Measurements from ENCODE around the gene KCNJ4. TPM values are rescaled to one million over a fixed set of nuclear protein-coding genes. Genes with fewer than 3 reads are reported as not detected.

KCNJ4 gene
- total RNA-seq, 1 experiment from 2014 or later = not detected

DNA sequence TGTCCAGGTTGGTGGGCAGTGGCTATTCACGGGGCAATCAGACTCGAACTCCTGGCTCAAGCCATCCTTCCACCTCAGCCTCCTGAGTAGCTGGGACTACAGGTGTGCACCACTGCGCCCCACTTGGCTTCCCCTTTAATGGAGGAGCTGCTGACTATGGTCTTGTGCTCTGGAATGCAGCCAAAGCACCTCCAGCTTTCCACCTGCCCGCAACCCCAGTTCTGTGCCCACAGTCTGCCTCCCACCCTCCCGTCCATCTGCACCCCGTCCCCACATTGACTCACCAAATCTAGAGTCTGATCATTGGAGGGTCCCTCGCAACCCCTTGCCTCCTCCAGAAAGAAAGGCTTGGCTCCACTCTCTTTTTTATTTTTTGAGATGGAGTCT is 41.0 kb downstream of the KCNJ4 start:
- intact Hi-C loops (cut with micrococcal nuclease) = no loop called here
- H3K27me3 ChIP-seq (ENCODE audit: low read length) = no peaks in the 10 kb centered on the region
- H3K9me3 ChIP-seq (ENCODE audit: low read length) = no peaks in the 10 kb centered on the region
- no peak overlapping the region for H3K4me3 ChIP-seq (ENCODE audit: low read length)
- no peak overlapping the region for H3K4me2 ChIP-seq (ENCODE audit: low read length)
- no peaks in the 10 kb centered on the region for H4K20me1 ChIP-seq (ENCODE audit: low read length)
- ChIA-PET CTCF (no interaction called here), POLR2A (ENCODE audit: unreplicated experiment) (no interaction called here)
- TF ChIP-seq EZH2phosphoT487 (IDR thresholded peaks at IDR 0.05; ENCODE audit: borderline replicate concordance, low read length) = no peak
- no peak overlapping the region for H2AFZ ChIP-seq (ENCODE audit: low read length)
- H3K36me3 ChIP-seq (ENCODE audit: low read depth, low read length) = no peaks in the 10 kb centered on the region
- H3K9me2 ChIP-seq (replicated peaks; ENCODE audit: low read length) = no peaks in the 10 kb centered on the region
- no peaks in the 10 kb centered on the region for H3K79me2 ChIP-seq (ENCODE audit: low read length)
- BruUV-seq (replicated peaks) = no TSS peak
- no peaks in the 10 kb centered on the region for H3F3A ChIP-seq (ENCODE audit: low read length, unreplicated experiment)
- no peak overlapping the region for H3K9ac ChIP-seq (ENCODE audit: low read length)
- DNase-seq = no peak
- no peak for ATAC-seq
- H3K27ac ChIP-seq (ENCODE audit: low read length) = no peak overlapping the region
- H3K4me1 ChIP-seq (ENCODE audit: insufficient read depth, low read length) = no peaks in the 10 kb centered on the region

DNA sequence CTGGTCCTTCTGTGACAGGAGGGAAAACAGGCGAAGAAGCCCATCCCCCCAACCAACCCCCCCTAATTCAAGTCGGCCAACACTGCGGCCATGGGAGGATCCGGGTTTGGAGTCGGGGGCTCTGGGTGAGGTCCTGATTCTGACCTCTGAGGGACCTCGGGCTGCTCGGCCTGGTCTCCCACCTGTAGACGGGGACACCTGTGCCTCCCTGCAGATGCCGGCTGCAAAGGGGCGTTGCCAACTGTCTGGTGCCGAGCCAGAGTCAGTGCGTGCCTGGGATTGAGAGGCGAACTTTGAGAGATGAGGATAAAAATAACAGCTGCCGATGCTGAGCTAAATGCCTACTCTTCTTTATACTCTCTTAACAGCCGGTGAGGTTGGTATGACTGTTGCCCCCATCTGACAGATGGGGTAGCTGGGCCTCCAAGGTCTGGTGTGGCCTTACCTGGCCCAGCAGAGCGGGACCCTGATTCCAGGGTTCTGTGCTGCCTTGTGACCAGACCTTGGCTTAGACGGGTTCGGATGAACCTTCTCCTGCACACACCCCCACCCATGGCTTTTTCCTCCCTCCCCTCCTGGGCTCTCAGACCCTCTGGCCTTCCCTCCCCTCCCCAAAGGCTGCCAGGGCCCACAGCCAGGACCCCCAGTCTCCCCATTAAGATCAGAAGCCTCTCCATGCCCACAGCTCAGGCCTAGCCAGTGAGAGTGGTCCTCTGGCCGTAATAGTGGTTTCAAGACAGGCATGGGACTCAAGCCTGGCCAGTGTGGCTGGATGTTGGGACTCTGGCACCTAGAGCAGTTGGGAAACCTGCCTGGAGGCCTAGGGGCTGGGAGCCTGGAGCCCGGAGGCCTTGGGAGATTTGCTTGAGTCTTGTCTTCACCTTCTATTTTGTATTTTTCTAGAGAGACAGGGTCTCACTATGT is 41.7 kb downstream of the KCNJ4 start:
- intact Hi-C loops (cut with micrococcal nuclease) = no loop called here
- ChIA-PET CTCF (no interaction called here), POLR2A (ENCODE audit: unreplicated experiment) (no interaction called here)
- H3K9me3 ChIP-seq (ENCODE audit: low read length) = no peaks in the 10 kb centered on the region
- H3K9ac ChIP-seq (ENCODE audit: low read length) = no peak overlapping the region
- no peaks in the 10 kb centered on the region for H4K20me1 ChIP-seq (ENCODE audit: low read length)
- BruUV-seq (replicated peaks) = no TSS peak
- H3F3A ChIP-seq (ENCODE audit: low read length, unreplicated experiment) = no peaks in the 10 kb centered on the region
- H3K36me3 ChIP-seq (ENCODE audit: low read depth, low read length) = no peaks in the 10 kb centered on the region
- H3K4me1 ChIP-seq (ENCODE audit: insufficient read depth, low read length) = no peaks in the 10 kb centered on the region
- no peak overlapping the region for H3K27ac ChIP-seq (ENCODE audit: low read length)
- no peaks in the 10 kb centered on the region for H3K79me2 ChIP-seq (ENCODE audit: low read length)
- no peak overlapping the region for H3K4me2 ChIP-seq (ENCODE audit: low read length)
- TF ChIP-seq EZH2 (IDR thresholded peaks at IDR 0.05; ENCODE audit: low read length, unreplicated experiment) = no peak
- TF ChIP-seq, protein P1, sequence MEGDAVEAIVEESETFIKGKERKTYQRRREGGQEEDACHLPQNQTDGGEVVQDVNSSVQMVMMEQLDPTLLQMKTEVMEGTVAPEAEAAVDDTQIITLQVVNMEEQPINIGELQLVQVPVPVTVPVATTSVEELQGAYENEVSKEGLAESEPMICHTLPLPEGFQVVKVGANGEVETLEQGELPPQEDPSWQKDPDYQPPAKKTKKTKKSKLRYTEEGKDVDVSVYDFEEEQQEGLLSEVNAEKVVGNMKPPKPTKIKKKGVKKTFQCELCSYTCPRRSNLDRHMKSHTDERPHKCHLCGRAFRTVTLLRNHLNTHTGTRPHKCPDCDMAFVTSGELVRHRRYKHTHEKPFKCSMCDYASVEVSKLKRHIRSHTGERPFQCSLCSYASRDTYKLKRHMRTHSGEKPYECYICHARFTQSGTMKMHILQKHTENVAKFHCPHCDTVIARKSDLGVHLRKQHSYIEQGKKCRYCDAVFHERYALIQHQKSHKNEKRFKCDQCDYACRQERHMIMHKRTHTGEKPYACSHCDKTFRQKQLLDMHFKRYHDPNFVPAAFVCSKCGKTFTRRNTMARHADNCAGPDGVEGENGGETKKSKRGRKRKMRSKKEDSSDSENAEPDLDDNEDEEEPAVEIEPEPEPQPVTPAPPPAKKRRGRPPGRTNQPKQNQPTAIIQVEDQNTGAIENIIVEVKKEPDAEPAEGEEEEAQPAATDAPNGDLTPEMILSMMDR (conservative IDR thresholded peaks at IDR 0.05; ENCODE audit: low read depth, low read length) = peak; percentile 27; the same call in 1 of the 2 replicates
- H3K27me3 ChIP-seq (ENCODE audit: low read length) = no peaks in the 10 kb centered on the region
- ATAC-seq (no peak), DNase-seq (no peak)
- no peaks in the 10 kb centered on the region for H3K9me2 ChIP-seq (replicated peaks; ENCODE audit: low read length)
- H2AFZ ChIP-seq (ENCODE audit: low read length) = peak overlapping the region; percentile 65; the same call in 1 of the 2 replicates
- peak overlapping the region; percentile 15; the same call in 1 of the 2 replicates for H3K4me3 ChIP-seq (ENCODE audit: low read length)

DNA sequence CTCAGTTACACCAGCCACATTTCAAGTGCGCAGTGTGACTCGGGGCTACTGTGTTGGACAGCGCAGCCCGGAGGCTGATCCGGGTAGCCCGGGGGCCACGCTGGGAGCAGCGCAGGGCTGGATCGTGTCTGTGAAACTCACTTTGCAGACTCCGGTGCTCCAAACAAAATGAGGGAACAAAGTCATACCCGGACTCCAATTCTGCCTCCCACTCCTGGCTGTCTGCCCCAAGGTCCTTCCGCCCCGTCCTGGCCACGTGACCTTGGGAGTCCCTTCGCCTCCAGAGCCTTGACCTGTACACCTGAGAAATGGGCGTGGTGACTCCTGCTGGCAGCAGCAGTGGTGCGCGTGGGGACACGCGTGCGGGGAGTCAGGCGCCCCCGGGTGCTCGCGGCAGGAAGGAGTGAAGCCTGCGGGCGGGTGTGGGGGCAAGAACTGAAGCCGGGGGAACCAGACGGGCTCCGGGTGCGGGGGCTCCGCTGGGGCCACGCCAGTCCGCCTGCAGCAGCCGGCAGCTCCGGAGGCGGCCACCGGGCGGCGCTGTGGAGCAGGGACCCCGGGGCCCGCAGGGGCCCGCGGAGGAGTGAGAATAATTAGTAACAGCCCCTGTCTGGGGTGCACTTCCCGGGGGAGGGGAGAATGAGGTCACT is 42.4 kb downstream of the KCNJ4 start:
- TF ChIP-seq EZH2 (IDR thresholded peaks at IDR 0.05; ENCODE audit: low read length, unreplicated experiment) = no peak
- TF ChIP-seq, protein P1 (conservative IDR thresholded peaks at IDR 0.05; ENCODE audit: low read depth, low read length) = peak; percentile 72
- ATAC-seq (peak; percentile 24; the same call in 1 of the 2 replicates), DNase-seq (no peak)
- Histone ChIP-seq H3K9ac (ENCODE audit: low read length) (no peak overlapping the region), H3K36me3 (ENCODE audit: low read depth, low read length) (no peaks in the 10 kb centered on the region), H3K9me3 (ENCODE audit: low read length) (no peaks in the 10 kb centered on the region), H3K27me3 (ENCODE audit: low read length) (no peaks in the 10 kb centered on the region), H3F3A (ENCODE audit: low read length, unreplicated experiment) (no peaks in the 10 kb centered on the region), H3K9me2 (replicated peaks; ENCODE audit: low read length) (no peaks in the 10 kb centered on the region), H3K4me2 (ENCODE audit: low read length) (0 out of 2 replicates have a peak overlapping the region, but pooled peaks have one; percentile 25), H4K20me1 (ENCODE audit: low read length) (no peaks in the 10 kb centered on the region), H2AFZ (ENCODE audit: low read length) (peak overlapping the region; percentile 65), H3K4me1 (ENCODE audit: insufficient read depth, low read length) (no peaks in the 10 kb centered on the region), H3K27ac (ENCODE audit: low read length) (no peak overlapping the region), H3K4me3 (ENCODE audit: low read length) (peak overlapping the region; percentile 15; the same call in 1 of the 2 replicates), H3K79me2 (ENCODE audit: low read length) (no peaks in the 10 kb centered on the region)
- ChIA-PET POLR2A (ENCODE audit: unreplicated experiment) (no interaction called here), CTCF (no interaction called here)
- no TSS peak for BruUV-seq (replicated peaks)
- intact Hi-C loops (cut with micrococcal nuclease) = no loop called here
